ENCODE measurements around the gene SEMA5A.

The SEMA5A gene

DNA sequence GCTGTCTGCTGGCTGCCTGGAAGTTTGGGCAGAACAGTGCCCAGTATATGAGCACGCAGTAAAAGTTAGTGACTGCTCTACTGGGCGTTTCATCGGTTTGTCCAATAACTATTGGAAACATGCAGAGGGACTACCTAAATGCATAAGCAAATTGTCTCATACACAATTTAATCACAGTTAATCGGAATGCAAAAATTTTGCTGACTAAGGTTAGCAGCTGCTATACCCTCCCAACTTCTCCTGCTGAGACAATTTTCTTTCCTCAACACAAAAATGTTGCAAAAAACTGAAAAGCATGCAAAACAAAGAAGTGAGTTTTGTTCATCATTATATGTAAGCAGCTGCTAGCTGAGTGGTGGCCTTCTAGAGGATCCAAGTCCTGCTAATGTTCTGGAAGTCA lies 327.5 kb downstream of the SEMA5A start:
- TF ChIP-seq, protein P1, sequence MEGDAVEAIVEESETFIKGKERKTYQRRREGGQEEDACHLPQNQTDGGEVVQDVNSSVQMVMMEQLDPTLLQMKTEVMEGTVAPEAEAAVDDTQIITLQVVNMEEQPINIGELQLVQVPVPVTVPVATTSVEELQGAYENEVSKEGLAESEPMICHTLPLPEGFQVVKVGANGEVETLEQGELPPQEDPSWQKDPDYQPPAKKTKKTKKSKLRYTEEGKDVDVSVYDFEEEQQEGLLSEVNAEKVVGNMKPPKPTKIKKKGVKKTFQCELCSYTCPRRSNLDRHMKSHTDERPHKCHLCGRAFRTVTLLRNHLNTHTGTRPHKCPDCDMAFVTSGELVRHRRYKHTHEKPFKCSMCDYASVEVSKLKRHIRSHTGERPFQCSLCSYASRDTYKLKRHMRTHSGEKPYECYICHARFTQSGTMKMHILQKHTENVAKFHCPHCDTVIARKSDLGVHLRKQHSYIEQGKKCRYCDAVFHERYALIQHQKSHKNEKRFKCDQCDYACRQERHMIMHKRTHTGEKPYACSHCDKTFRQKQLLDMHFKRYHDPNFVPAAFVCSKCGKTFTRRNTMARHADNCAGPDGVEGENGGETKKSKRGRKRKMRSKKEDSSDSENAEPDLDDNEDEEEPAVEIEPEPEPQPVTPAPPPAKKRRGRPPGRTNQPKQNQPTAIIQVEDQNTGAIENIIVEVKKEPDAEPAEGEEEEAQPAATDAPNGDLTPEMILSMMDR (IDR thresholded peaks at IDR 0.05; ENCODE audit: insufficient read depth, missing control alignments) = no peak

DNA sequence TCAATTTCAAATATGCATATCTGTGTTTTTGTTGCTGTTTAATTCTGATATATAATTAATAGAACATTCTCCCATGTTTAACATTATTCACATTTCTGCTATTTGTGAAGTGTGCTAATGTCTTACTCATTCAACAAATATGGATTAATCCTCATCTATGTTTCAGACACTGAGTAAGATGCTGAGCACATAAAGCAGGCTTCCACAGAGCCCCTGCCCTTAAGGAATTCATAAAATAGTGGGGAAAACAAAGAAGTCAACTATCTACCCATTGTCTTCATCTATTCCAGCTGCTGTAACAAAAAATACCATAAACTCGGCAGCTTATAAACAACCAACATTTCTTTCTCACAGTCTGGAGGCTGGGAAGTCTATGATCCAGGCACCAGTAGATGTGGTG lies 333.3 kb downstream of the SEMA5A start:
- no peak for FAIRE-seq
- TF ChIP-seq, protein P1 (IDR thresholded peaks at IDR 0.05; ENCODE audit: insufficient read depth, missing control alignments) = no peak
- no peak for DNase-seq (ENCODE audit: insufficient read length, low spot score)

More for the DNA sequence above, 327.5 kb downstream of the SEMA5A start:
- FAIRE-seq = no peak
- DNase-seq (ENCODE audit: insufficient read length, low spot score) = no peak

DNA sequence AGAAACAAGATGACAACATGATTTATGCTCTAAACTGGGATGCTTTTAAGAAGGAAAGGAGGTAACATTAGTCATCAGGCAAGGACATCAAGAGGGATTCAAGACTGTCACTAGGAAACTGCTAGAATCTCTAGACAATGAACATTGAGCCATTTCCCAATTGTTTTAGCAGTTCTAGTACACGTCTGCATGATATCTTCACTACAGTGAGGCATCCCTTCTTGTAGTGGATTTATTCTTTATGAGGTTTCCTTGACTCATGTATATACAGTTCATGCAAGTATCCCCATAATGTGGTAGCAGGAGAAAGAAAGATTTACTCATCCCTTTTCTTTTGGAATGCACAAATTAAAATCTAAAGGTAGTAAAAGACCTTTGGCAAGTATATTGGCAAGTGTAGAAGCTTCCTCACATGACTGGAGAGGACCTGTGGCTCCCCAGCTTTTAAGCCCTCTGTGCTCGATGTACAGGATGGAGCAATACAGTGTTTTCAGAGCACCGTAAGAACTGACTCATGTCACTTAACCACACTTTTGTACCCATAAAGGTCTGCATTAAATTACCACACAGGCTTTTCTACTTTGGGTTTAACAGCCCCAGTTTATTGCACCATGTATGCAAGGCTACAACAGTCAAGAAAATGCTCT lies 335.9 kb downstream of the SEMA5A start:
- FAIRE-seq (no peak), DNase-seq (ENCODE audit: insufficient read length, low spot score) (no peak)
- TF ChIP-seq, protein P1 (IDR thresholded peaks at IDR 0.05; ENCODE audit: insufficient read depth, missing control alignments) = no peak

DNA sequence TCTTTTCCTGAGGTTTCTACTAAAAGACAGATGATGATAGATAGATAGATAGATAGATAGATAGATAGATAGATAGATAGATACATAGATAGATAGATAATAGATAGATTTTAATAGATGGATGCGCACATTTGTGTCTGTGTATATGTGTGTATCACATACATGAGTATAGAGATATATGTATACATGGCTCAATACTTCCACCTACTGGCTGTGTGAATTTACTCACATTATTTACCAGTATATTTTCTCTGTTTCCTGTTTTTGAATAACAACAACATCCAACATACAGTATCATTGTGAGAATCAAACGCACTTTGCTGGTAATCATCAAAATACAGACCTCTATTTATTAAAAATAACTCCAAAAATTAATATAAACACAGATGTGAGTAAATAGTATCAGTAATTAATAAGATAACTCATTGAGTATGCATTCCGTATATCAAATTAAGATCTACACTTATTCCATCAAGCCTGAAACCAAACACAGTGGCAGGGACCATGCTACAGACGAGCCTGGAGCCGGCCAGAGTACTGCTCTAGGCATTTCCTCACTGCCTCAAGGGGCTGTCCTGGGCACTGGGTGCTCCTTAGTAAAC lies 338.0 kb downstream of the SEMA5A start:
- TF ChIP-seq, protein P1 (IDR thresholded peaks at IDR 0.05; ENCODE audit: insufficient read depth, missing control alignments) = peak; percentile 56
- FAIRE-seq = peak; percentile 64
- DNase-seq (ENCODE audit: insufficient read length, low spot score) = no peak

DNA sequence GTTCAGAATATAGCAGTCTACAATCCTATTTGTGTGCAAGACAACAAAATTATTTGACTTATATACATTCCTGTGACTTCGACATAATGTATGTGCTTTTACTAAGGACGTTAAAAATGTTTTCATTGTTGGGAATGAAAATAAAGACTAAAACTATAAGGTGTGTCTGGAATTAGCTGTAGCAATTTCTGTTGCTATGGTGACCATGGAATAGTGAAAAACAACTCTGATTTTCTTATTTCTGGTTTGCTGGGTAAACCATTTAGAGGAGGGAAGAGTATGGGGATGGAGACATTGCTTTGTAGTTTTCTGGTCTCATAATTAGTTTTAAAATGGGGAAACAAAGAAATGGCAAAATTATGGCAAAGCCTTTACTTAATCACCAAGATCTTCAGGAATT lies 343.2 kb downstream of the SEMA5A start:
- TF ChIP-seq, protein P1 (IDR thresholded peaks at IDR 0.05; ENCODE audit: insufficient read depth, missing control alignments) = no peak
- DNase-seq (ENCODE audit: insufficient read length, low spot score) (no peak), FAIRE-seq (no peak)

DNA sequence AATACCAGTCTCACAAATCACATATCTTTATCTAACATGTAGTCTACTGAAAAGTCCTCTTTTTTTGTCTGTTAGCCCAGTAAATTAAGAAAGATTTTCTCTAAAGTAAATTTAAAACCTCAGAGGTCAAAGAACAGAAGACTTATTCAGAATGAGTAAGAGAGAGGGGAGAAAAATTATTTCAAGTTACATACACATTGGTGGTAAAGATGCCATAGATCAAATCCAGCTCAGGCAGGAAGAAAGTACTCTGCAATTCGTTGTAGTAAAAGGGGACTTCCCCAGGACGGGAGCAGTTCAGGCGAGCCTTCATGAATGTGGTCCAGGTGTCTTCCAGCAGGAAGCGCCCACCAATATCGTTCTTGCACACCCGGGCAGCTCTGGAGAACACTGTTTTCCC lies 344.1 kb downstream of the SEMA5A start:
- FAIRE-seq = no peak

More for the DNA sequence above, 344.1 kb downstream of the SEMA5A start:
- no peak for DNase-seq (ENCODE audit: insufficient read length, low spot score)
- TF ChIP-seq, protein P1 (IDR thresholded peaks at IDR 0.05; ENCODE audit: insufficient read depth, missing control alignments) = no peak

Measured in D721Med (cell line).